DND-41 (cell line): ENCODE data around the gene PSMD13.

Source experiments
- ATAC-seq: fragments of 200-7000 bp; cut with Tn5 transposase; 3 replicates; pipeline ENCODE4 v1.9.1; 2021; ENCODE audit warnings: low read depth; ENCODE audit not compliant: insufficient read depth
- DNase-seq: peaks from one replicate; pipeline ENCODE4 v3.0.0-alpha.2; 2020
- H2AFZ ChIP-seq: 2 replicates; pipeline ENCODE4 v1.6.0; 2012; ENCODE audit warnings: low read depth, low read length
- H3K27ac ChIP-seq: 2 replicates; pipeline ENCODE4 v1.5.1; 2012; ENCODE audit warnings: low read length, inconsistent platforms
- H3K27me3 ChIP-seq: fragments of 200-600 bp; sonication (generic); 2 replicates; pipeline ENCODE4 v1.6.0; 2012; ENCODE audit warnings: low read length, mild to moderate bottlenecking, inconsistent platforms; ENCODE audit not compliant: insufficient read depth, poor library complexity
- H3K36me3 ChIP-seq: 2 replicates; pipeline ENCODE4 v1.5.1; 2012; ENCODE audit warnings: low read length, inconsistent platforms; ENCODE audit not compliant: insufficient read depth
- H3K4me1 ChIP-seq: 2 replicates; pipeline ENCODE4 v1.5.1; 2012; ENCODE audit warnings: mild to moderate bottlenecking, low read length; ENCODE audit not compliant: insufficient read depth
- H3K4me2 ChIP-seq: 2 replicates; pipeline ENCODE4 v1.6.0; 2012; ENCODE audit warnings: mild to moderate bottlenecking, moderate library complexity, low read length, inconsistent platforms; ENCODE audit not compliant: insufficient read depth
- H3K4me3 ChIP-seq, 2 experiments: fragments of 200-600 bp in 1 of 2; shearing (Covaris generic) in 1 of 2; 2 replicates each; pipeline ENCODE4 v1.5.1; 2012 to 2016; ENCODE audit warnings: inconsistent platforms in 2 of 2, low read length in 2 of 2, mild to moderate bottlenecking in 2 of 2, low read depth in 1 of 2, moderate library complexity in 1 of 2
- H3K79me2 ChIP-seq: 2 replicates; pipeline ENCODE4 v1.6.0; 2012; ENCODE audit warnings: low read length, inconsistent platforms; ENCODE audit not compliant: insufficient read depth
- H3K9ac ChIP-seq: 2 replicates; pipeline ENCODE4 v1.6.0; 2012; ENCODE audit warnings: low read depth, mild to moderate bottlenecking, inconsistent platforms, low read length, moderate library complexity
- H3K9me3 ChIP-seq: 2 replicates; pipeline ENCODE4 v1.5.1; 2012; ENCODE audit warnings: low read length, moderate library complexity, mild to moderate bottlenecking, inconsistent platforms; ENCODE audit not compliant: insufficient read depth, severe bottlenecking
- H4K20me1 ChIP-seq: 2 replicates; pipeline ENCODE4 v1.6.0; 2012; ENCODE audit warnings: low read length; ENCODE audit not compliant: insufficient read depth
- EZH2 ChIP-seq: IDR thresholded peaks from 3 replicates; pipeline ENCODE4 v1.6.1; 2012; ENCODE audit warnings: borderline replicate concordance, low read depth, mild to moderate bottlenecking, moderate library complexity, low read length, inconsistent platforms; ENCODE audit not compliant: severe bottlenecking
- TF ChIP-seq, protein P1 (sequence below): IDR thresholded peaks from 2 replicates; pipeline ENCODE4 v1.5.1; 2012; ENCODE audit warnings: borderline replicate concordance, low read length, moderate library complexity, mild to moderate bottlenecking; ENCODE audit not compliant: poor library complexity, severe bottlenecking; ENCODE audit errors: extremely low read depth

Gene PSMD13

GRCh38 chr11:223884-224283, 12.9 kb upstream of the PSMD13 start:
- H4K20me1 ChIP-seq, result no peaks in the 10 kb centered on the region
- H3K4me1 ChIP-seq, result no peaks in the 10 kb centered on the region
- H3K79me2 ChIP-seq, result no peaks in the 10 kb centered on the region
- H3K4me3 ChIP-seq, result no peak overlapping the region
- DNase-seq (no peak), ATAC-seq (no peak)
- H3K36me3 ChIP-seq, result peaks cover 7% of the 10 kb centered on the region; the same call in 1 of the 2 replicates
- no peaks in the 10 kb centered on the region for H3K9me3 ChIP-seq
- no peaks in the 10 kb centered on the region for H3K27me3 ChIP-seq
- no peak for TF ChIP-seq EZH2
- TF ChIP-seq, protein P1, sequence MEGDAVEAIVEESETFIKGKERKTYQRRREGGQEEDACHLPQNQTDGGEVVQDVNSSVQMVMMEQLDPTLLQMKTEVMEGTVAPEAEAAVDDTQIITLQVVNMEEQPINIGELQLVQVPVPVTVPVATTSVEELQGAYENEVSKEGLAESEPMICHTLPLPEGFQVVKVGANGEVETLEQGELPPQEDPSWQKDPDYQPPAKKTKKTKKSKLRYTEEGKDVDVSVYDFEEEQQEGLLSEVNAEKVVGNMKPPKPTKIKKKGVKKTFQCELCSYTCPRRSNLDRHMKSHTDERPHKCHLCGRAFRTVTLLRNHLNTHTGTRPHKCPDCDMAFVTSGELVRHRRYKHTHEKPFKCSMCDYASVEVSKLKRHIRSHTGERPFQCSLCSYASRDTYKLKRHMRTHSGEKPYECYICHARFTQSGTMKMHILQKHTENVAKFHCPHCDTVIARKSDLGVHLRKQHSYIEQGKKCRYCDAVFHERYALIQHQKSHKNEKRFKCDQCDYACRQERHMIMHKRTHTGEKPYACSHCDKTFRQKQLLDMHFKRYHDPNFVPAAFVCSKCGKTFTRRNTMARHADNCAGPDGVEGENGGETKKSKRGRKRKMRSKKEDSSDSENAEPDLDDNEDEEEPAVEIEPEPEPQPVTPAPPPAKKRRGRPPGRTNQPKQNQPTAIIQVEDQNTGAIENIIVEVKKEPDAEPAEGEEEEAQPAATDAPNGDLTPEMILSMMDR, result no peak
- no peak overlapping the region for H2AFZ ChIP-seq
- no peak overlapping the region for H3K9ac ChIP-seq
- H3K27ac ChIP-seq, result no peak overlapping the region
- H3K4me2 ChIP-seq, result no peak overlapping the region

- Histone ChIP-seq H3K4me2 (no peak overlapping the region), H3K9me3 (no peaks in the 10 kb centered on the region), H3K9ac (no peak overlapping the region), H2AFZ (no peak overlapping the region), H3K27me3 (no peaks in the 10 kb centered on the region), H3K79me2 (no peaks in the 10 kb centered on the region), H3K4me1 (no peaks in the 10 kb centered on the region), H3K4me3 (no peak overlapping the region), H3K36me3 (peaks cover 7% of the 10 kb centered on the region; the same call in 1 of the 2 replicates), H4K20me1 (no peaks in the 10 kb centered on the region), H3K27ac (no peak overlapping the region)
- DNase-seq (no peak), ATAC-seq (no peak)
- TF ChIP-seq, protein P1, result no peak
- no peak for TF ChIP-seq EZH2
Observed at GRCh38 chr11:224424-224823, 12.4 kb upstream of the PSMD13 start.

DNA sequence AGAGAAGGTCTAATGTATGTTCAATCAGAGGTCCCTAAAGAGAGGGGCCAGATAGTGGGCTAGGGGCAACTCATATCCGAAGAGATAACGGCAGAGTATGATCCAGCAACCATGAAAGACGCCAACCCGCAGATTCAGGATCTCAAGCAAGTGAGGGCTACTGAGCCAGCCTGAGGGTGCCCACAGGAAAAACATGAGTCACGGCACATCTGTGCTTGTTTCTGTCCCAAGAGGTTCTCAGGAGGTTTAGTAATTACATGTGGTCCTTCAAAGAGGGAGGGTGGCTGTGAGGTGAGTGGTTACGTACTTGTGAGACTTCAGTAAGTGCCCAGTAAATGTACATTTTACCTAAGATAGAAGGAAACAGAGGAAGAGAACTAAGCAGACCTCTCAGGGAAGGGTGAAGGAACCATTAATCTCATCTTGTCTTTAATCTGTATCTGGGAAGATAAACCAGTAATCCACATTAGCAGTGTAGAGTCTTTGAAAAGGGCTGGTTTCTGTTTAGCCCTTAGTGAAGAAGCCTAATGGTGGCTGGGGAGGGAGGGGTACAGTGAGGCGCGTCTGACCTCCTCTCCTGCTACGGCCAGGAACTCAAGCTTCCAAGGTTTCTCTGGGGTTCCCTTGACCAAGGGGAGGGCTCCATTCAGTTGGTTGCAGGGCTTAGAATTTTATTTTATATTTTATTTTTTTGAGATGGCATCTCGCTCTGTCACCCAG, 10.9 kb upstream of the PSMD13 start:
- H3K27me3 ChIP-seq, result no peaks in the 10 kb centered on the region
- H3K4me3 ChIP-seq, result no peak overlapping the region
- no peaks in the 10 kb centered on the region for H3K9me3 ChIP-seq
- H3K9ac ChIP-seq, result no peak overlapping the region
- peaks cover 9% of the 10 kb centered on the region; the same call in 1 of the 2 replicates for H3K36me3 ChIP-seq
- no peak for TF ChIP-seq EZH2
- TF ChIP-seq, protein P1, result no peak
- ATAC-seq (peak; percentile 68; the same call in 2 of the 3 replicates), DNase-seq (no peak)
- H3K27ac ChIP-seq, result no peak overlapping the region
- H2AFZ ChIP-seq, result no peak overlapping the region
- no peak overlapping the region for H3K4me2 ChIP-seq
- no peaks in the 10 kb centered on the region for H3K4me1 ChIP-seq
- no peaks in the 10 kb centered on the region for H3K79me2 ChIP-seq
- H4K20me1 ChIP-seq, result no peaks in the 10 kb centered on the region
